ENCODE data around the gene SRSF5.

GRCh38 chr14:69741055-69741454 lies 25.9 kb upstream of the SRSF5 start:
- no peak for TF ChIP-seq L3MBTL2 (conservative IDR thresholded peaks at IDR 0.05)
- no peak for TF ChIP-seq LEF1 (IDR thresholded peaks at IDR 0.05; ENCODE audit: borderline replicate concordance)
- TF ChIP-seq SUZ12 (IDR thresholded peaks at IDR 0.05): no peak
- no peak for TF ChIP-seq BHLHE40 (IDR thresholded peaks at IDR 0.05; ENCODE audit: borderline replicate concordance)

Data from HEK293T (cell line).